HG03060 (cell line): ENCODE results near the gene TPSAB1.
"Not testable (repeated sequence)": the region's sequence is repeated elsewhere in the genome, so short reads cannot be mapped to it uniquely, and the experiment has no call there.

Experiments used
- ATAC-seq: cut with Tn5 transposase; IDR thresholded peaks from one replicate; pipeline ENCODE4 v1.9.1; 2021; ENCODE audit warnings: low read depth, moderate number of reproducible peaks; ENCODE audit not compliant: unreplicated experiment

TPSAB1 gene

GRCh38 chr16:1243907-1244850, 3.7 kb downstream of the TPSAB1 start:
- not testable (repeated sequence) for ATAC-seq

DNA sequence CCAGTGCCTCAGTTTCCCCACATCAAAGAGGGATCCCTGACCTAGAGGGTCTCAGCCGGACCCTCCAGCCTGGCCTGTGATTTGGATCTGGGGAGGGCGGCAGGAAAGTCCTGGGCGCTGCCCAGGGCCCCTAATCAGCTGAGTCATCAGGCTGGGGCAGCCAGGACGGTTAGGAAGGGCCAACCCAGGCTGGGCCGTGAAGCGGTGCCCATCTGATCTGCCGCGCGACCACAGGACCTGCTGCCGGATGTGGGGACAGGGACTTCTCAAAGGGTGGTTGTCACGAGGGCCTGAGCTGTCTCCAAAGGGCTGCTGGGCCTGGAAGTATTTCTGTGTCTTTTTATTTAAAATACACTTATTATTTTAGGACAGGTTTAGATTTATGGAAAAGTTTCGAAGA, 4.4 kb downstream of the TPSAB1 start:
- ATAC-seq = no peak

- no peak for ATAC-seq
Observed at GRCh38 chr16:1245452-1246020, 5.0 kb downstream of the TPSAB1 start.

- ATAC-seq = not testable (repeated sequence)
Observed at GRCh38 chr16:1247903-1248537, 7.5 kb downstream of the TPSAB1 start.

DNA sequence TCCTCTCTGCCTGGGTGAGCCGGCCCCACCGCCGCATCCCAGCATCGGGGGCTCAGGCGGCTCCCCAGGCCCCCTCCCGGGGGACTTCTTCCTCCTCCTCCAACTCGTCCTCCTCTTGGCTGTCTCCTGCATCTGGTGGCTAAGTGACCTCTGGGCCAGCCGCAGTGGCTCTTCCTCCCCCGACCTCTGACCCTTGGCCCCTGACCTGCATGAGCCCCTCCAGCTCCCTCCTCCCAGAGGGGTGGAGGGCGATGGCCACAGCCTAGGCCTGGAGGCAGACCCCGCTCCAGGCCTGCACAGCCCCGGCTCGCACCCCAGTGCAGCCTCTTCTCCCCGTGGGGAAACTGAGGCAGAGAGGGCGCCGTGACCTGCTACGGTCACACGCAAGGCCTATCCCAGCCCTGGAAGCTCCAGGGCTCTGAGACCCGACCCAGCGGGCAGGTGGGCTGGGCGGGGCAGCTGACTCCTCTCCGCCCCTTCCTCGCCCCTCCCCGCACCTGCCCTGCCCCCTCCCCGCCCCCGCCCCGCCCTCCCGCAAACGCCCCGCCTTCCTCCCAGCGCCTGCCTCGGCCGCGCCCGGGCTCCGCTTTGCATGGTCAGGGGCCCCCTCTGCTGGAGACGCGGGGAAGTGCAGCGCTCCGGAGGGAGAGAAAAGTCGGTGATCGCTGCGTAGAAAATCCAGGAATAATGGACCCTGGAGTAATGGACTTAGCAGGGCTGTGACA, 8.7 kb downstream of the TPSAB1 start:
- ATAC-seq = not testable (repeated sequence)

GRCh38 chr16:1253701-1254364, 13.3 kb downstream of the TPSAB1 start:
- not testable (repeated sequence) for ATAC-seq

DNA sequence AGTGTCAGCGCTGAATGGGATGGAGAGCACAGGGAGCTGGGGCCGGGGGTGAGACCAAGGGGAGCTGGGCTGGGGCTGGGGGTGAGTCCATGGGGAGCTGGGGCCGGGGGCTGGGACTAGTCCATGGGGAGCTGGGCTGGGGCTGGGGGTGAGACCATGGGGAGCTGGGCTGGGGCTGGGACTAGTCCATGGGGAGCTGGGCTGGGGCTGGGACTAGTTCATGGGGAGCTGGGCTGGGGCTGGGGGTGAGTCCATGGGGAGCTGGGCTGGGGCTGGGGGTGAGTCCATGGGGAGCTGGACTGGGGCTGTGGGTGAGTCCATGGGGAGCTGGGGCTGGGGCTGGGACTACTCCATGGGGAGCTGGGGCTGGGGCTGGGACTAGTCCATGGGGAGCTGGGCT, 14.3 kb downstream of the TPSAB1 start:
- not testable (repeated sequence) for ATAC-seq

DNA sequence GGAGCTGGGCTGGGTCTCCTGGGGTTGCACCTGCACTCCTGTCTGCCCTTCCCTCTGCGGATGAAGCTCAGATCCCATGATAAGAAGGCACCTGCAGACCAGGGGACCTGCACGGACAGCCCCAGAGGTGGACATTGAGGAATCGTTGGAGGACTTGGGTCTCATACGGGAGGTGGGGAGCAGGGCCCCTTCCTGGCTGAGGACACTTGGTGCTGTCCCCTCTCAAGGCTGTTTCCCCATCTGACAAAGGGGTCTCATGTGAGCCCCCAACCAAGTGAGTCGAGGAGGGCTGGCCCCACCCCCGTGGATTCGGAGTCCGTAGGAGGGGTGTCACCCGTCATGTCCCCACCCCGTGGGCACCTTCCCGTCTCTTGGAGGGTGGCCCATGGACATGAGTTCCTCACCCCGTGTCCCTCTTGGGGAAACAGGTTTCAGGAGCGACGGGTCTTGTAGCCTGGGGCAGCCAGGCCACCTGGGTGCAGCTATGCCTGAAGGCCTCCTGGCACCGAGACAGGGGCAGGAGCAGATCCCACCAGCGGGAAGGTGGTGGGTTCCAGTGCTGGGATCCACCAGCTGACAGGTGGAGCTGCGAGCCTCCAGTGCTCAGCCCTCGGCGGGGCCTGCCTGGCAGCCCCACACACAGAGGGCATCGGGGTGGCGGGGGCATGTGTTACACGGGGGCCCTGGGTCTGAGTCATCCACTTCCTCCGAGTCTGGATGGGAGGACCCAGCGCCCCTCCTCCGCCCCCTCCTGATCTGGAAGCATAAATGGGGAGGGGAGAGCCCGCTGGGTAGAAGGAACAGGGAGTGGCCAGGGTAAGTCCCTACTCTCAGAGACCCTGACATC, 15.0 kb downstream of the TPSAB1 start, which contains the start of gene TPSD1:
Gene TPSD1 (plus strand): TSS at position 794 of the 847 bp plus-strand sequence. CDS start 212 bp downstream, outside the sequence.
- not testable (repeated sequence) for ATAC-seq

DNA sequence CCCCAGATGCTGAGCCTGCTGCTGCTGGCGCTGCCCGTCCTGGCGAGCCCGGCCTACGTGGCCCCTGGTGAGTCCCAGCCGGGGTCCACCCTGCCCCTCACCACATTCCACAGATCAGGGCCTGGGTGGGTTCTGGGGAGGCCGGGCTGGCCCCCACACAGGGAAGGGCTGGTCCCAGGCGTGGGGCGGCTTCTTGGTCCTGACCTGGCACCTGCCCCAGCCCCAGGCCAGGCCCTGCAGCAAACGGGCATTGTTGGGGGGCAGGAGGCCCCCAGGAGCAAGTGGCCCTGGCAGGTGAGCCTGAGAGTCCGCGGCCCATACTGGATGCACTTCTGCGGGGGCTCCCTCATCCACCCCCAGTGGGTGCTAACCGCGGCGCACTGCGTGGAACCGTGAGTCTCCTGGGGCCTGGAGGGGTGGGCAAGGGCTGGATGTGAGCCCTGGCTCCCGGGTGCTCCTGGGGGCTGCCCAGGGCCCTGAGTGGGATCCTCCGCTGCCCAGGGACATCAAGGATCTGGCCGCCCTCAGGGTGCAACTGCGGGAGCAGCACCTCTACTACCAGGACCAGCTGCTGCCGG, 15.9 kb downstream of the TPSAB1 start:
- not testable (repeated sequence) for ATAC-seq

GRCh38 chr16:1256874-1257322, 16.4 kb downstream of the TPSAB1 start:
- no peak for ATAC-seq

DNA sequence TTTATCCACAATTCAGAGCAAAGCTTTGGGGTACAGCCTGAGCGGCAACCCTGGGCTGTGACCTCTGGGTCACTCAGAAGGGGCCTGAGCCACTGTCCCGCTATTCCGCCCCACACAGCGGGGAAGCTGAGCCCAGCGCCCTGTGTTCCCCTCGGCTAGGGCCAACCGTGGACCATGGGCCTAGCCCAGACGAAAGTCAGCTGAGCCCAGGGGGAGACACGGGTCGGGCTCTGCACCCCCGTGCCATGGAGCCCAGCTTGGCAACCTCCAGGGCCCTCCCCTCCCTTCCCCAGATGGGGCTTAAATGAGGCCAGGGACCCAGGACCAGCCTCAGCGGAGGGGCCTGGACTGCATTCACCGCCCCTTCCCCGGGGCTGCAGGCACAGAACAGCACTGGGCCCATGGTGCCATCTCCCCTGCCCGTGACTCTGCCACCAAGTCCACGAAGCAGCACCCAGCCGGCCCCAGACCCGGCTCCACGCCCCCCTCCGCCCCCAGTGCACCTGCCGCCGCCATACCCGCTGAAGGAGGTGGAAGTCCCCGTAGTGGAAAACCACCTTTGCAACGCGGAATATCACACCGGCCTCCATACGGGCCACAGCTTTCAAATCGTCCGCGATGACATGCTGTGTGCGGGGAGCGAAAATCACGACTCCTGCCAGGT, 17.2 kb downstream of the TPSAB1 start:
- no peak for ATAC-seq

DNA sequence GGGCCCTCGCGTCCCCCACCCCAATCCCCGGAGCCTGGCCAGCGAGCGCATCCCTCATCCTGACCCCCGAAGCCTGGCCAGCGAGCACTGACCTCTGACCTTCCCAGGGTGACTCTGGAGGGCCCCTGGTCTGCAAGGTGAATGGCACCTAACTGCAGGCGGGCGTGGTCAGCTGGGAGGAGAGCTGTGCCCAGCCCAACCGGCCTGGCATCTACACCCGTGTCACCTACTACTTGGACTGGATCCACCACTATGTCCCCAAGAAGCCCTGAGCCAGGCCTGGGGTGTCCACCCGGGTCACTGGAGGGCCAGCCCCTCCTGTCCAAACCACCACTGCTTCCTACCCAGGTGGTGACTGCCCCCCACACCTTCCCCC, 17.7 kb downstream of the TPSAB1 start:
- ATAC-seq = no peak

- no peak for ATAC-seq
Observed at GRCh38 chr16:1258906-1259759, 18.6 kb downstream of the TPSAB1 start.

- no peak for ATAC-seq
Observed at GRCh38 chr16:1259760-1260068, 19.2 kb downstream of the TPSAB1 start.

- ATAC-seq = no peak
Observed at GRCh38 chr16:1260101-1260680, 19.7 kb downstream of the TPSAB1 start.

GRCh38 chr16:1261131-1261892, 20.8 kb downstream of the TPSAB1 start:
- ATAC-seq = no peak
